Thyroid gland (tissue), 4 donors: Measurements from ENCODE around the gene TNFRSF11A. TPM values are rescaled to one million over a fixed set of nuclear protein-coding genes. Genes with fewer than 3 reads are reported as not detected.

Experiments
- DNase-seq, 2 donors: peaks; one replicate each; pipeline ENCODE4 v3.0.0-alpha.2; 2019
- H3K27ac ChIP-seq, 3 donors: fragments of 200-600 bp; sonication (generic); 1 replicate in 2 of 3; 2 replicates in 1 of 3; pipeline ENCODE4 v1.5.1; 2016 to 2019; ENCODE audit warnings: mild to moderate bottlenecking in 1 of 3, moderate library complexity in 1 of 3
- H3K27me3 ChIP-seq: fragments of 200-600 bp; sonication (generic); one replicate; pipeline ENCODE4 v1.5.1; 2019
- H3K36me3 ChIP-seq, 2 donors: fragments of 200-600 bp; sonication (generic); one replicate each; pipeline ENCODE4 v1.5.1; 2016 to 2019
- H3K4me1 ChIP-seq, 2 donors: fragments of 200-600 bp; sonication (generic); one replicate each; pipeline ENCODE4 v1.5.1; 2017 to 2019
- H3K4me3 ChIP-seq, 3 donors: fragments of 200-600 bp; sonication (generic); replicated peaks in 1 of 3; 1 replicate in 2 of 3; 2 replicates in 1 of 3; pipeline ENCODE4 v1.5.1; 2016; ENCODE audit warnings: mild to moderate bottlenecking in 1 of 3
- H3K9me3 ChIP-seq: fragments of 200-600 bp; sonication (generic); one replicate; pipeline ENCODE4 v1.5.1; 2017
- POLR2A ChIP-seq, 2 donors: fragments of 450-650 bp; IDR thresholded peaks; one replicate each; pipeline ENCODE4 v1.6.1; 2017; ENCODE audit warnings: antibody characterized with exemption in 2 of 2, mild to moderate bottlenecking in 2 of 2, moderate library complexity in 1 of 2
- WGBS, 2 donors: methylation state at CpG; one replicate each; pipeline ENCODE4 v1.1.5; 2017; 5-methylcytosine and 5-hydroxymethylcytosine counted together
- intact Hi-C: fragments of 100-400 bp; cut with DNase I; formaldehyde crosslinking; loops from one replicate; pipeline ENCODE4 v1.15.1; 2023
- total RNA-seq, 4 donors: library from RNA; depleted of rRNA; stranded (reverse); fragments of >200 nt; gene quantifications; one replicate each; pipeline ENCODE4 v1.2.3, GENCODE V29; 2016
- TF ChIP-seq, protein P1 (sequence below), 6 experiments: fragments of 200-600 bp in 3 of 6; fragments of 450-650 bp in 3 of 6; sonication (generic) in 3 of 6; IDR thresholded peaks; one replicate each; pipeline ENCODE4 v1.5.1; 2016 to 2019; ENCODE audit warnings: antibody characterized with exemption in 6 of 6, mild to moderate bottlenecking in 2 of 6, inconsistent platforms in 1 of 6, moderate library complexity in 1 of 6

Gene TNFRSF11A
- total RNA-seq, 4 donors from 2014 or later = 3.3 to 11.6 (median 6.7) TPM

GRCh38 chr18:62326646-62327348, 1.7 kb downstream of the TNFRSF11A start:
- no peak overlapping the region for H3K27ac ChIP-seq
- DNase-seq = no peak
- H3K4me1 ChIP-seq = peaks cover 8 to 14% of the 10 kb centered on the region in 2 donors
- no peaks in the 10 kb centered on the region for H3K9me3 ChIP-seq
- intact Hi-C loops = no loop called here
- no peaks in the 10 kb centered on the region for H3K27me3 ChIP-seq
- no peaks in the 10 kb centered on the region for H3K36me3 ChIP-seq
- H3K4me3 ChIP-seq = no peak overlapping the region
- WGBS, 2 donors = 71 to 77% methylated on average over 11 to 12 of the region's 12 CpGs
- TF ChIP-seq, protein P1, sequence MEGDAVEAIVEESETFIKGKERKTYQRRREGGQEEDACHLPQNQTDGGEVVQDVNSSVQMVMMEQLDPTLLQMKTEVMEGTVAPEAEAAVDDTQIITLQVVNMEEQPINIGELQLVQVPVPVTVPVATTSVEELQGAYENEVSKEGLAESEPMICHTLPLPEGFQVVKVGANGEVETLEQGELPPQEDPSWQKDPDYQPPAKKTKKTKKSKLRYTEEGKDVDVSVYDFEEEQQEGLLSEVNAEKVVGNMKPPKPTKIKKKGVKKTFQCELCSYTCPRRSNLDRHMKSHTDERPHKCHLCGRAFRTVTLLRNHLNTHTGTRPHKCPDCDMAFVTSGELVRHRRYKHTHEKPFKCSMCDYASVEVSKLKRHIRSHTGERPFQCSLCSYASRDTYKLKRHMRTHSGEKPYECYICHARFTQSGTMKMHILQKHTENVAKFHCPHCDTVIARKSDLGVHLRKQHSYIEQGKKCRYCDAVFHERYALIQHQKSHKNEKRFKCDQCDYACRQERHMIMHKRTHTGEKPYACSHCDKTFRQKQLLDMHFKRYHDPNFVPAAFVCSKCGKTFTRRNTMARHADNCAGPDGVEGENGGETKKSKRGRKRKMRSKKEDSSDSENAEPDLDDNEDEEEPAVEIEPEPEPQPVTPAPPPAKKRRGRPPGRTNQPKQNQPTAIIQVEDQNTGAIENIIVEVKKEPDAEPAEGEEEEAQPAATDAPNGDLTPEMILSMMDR (IDR thresholded peaks at IDR 0.05) = no peak
- TF ChIP-seq POLR2A (IDR thresholded peaks at IDR 0.05) = no peak

DNA sequence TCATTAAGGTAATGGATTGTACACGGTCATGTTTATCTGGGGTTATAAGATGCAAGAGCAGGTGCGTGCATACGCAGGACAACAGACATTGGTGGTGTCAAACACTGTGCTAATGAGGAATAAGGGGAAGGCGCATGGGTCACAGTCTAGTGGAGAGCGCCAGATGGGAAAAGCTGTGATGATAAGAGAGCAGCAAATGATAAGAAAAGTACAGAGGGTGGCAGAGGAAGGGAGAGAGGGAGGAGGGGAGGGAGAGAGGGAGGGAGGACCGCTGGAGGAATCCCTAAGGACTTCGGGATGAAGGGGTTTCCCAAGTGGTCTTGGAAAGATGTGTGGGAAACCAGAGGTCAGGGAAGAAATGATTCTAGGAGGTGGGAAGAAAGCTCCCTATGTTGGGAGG, 2.9 kb downstream of the TNFRSF11A start:
- WGBS, 2 donors = 87 to 88% methylated on average over 7 of the region's 7 CpGs
- no peaks in the 10 kb centered on the region for H3K27me3 ChIP-seq

GRCh38 chr18:62328586-62329525, 3.7 kb downstream of the TNFRSF11A start:
- Histone ChIP-seq H3K9me3 (no peaks in the 10 kb centered on the region), H3K27ac (peak overlapping the region in 1 of 3 donors; percentile 46), H3K4me3 (no peak overlapping the region), H3K4me1 (peaks cover 8 to 14% of the 10 kb centered on the region in 2 donors), H3K27me3 (no peaks in the 10 kb centered on the region), H3K36me3 (no peaks in the 10 kb centered on the region)
- no peak for DNase-seq
- no peak for TF ChIP-seq POLR2A (IDR thresholded peaks at IDR 0.05)
- TF ChIP-seq, protein P1 (IDR thresholded peaks at IDR 0.05) = no peak
- 77 to 81% methylated on average over 6 of the region's 6 CpGs for WGBS, 2 donors
- intact Hi-C loops = no loop called here

More for the DNA sequence above, 2.9 kb downstream of the TNFRSF11A start:
- Histone ChIP-seq H3K36me3 (no peaks in the 10 kb centered on the region), H3K4me3 (no peak overlapping the region), H3K27ac (no peak overlapping the region), H3K9me3 (no peaks in the 10 kb centered on the region), H3K4me1 (peaks cover 8 to 14% of the 10 kb centered on the region in 2 donors)
- TF ChIP-seq, protein P1 (IDR thresholded peaks at IDR 0.05) = no peak
- TF ChIP-seq POLR2A (IDR thresholded peaks at IDR 0.05) = no peak
- intact Hi-C loops = no loop called here
- DNase-seq = no peak

DNA sequence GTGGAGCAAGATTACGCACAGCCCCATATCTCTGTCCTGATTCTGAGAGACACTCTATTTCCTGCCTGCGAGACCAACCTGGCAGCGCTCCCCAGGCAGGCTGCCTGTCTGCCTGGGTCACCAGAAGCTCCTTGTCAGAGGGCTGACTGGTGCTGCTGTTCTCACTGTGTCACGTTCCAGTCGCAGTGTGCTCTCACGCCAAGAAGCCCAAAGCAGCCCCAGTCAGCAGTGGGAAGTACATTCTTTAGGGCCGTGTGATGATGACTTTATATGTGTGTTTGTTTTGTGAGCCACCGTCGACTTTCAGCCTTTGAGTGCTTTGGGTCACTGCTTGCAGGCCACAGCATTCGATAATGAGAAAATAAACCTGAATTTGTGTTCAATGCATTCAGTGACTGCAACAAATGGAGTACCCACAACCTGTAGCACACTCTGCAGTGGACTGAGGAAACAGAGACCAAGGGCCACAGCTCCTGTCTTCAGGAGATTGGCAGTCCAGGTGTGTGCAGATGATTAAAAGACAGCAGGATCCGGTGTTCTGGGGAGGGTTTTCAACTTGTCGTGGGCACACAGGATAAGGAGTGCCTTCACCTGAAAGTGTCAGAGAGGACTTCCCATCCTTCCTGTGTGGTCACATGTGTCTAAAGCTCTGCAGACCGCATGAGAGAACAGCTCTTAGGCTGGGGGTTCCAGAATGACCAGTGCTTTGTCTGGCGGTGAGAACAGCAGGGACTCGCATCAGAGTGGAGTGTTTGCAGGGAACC, 4.8 kb downstream of the TNFRSF11A start:
- H3K27me3 ChIP-seq = no peaks in the 10 kb centered on the region
- H3K4me3 ChIP-seq = no peak overlapping the region
- DNase-seq = peak; percentile 13 to 30
- no peaks in the 10 kb centered on the region for H3K9me3 ChIP-seq
- no peaks in the 10 kb centered on the region for H3K36me3 ChIP-seq
- H3K4me1 ChIP-seq = peaks cover 8 to 12% of the 10 kb centered on the region in 2 donors
- peak overlapping the region in 1 of 3 donors; percentile 46 for H3K27ac ChIP-seq
- intact Hi-C loops = no loop called here
- WGBS, 2 donors = 49 to 59% methylated on average over 15 of the region's 15 CpGs
- TF ChIP-seq, protein P1 (IDR thresholded peaks at IDR 0.05) = no peak
- no peak for TF ChIP-seq POLR2A (IDR thresholded peaks at IDR 0.05)
